Stimulated activated effector memory CD8-positive, alpha-beta T cell treated with anti-CD3 and anti-CD28 coated beads, Interleukin-12 subunit alpha, Interleukin-12 subunit beta, amount 100 ng/mL, for 72 hours (primary cell): ENCODE results near the gene TLR8.
A peak's percentile ranks its signal among the peaks of the same experiment; 100 is the strongest.

Experiments
- ATAC-seq: fragments of 150-1000 bp; cut with Tn5 transposase; 2 replicates; pipeline ENCODE4 v1.10.0; 2021
- DNase-seq, 2 donors: peaks; one replicate each; pipeline ENCODE4 v3.0.0; 2021 to 2022; ENCODE audit warnings: low spot score in 2 of 2
- H3K27ac Mint-ChIP-seq: one replicate; pipeline ENCODE4 v1.8.0; 2022; ENCODE audit warnings: mild to moderate bottlenecking, mixed read lengths
- H3K36me3 Mint-ChIP-seq: one replicate; pipeline ENCODE4 v1.8.0; 2022; ENCODE audit warnings: mild to moderate bottlenecking, mixed read lengths
- H3K4me1 Mint-ChIP-seq: one replicate; pipeline ENCODE4 v1.8.0; 2022; ENCODE audit warnings: mixed read lengths
- H3K4me3 Mint-ChIP-seq: one replicate; pipeline ENCODE4 v1.8.0; 2022; ENCODE audit warnings: mild to moderate bottlenecking, mixed read lengths
- H3K9me3 Mint-ChIP-seq: one replicate; pipeline ENCODE4 v1.8.0; 2022; ENCODE audit warnings: mixed read lengths

Gene TLR8

DNA sequence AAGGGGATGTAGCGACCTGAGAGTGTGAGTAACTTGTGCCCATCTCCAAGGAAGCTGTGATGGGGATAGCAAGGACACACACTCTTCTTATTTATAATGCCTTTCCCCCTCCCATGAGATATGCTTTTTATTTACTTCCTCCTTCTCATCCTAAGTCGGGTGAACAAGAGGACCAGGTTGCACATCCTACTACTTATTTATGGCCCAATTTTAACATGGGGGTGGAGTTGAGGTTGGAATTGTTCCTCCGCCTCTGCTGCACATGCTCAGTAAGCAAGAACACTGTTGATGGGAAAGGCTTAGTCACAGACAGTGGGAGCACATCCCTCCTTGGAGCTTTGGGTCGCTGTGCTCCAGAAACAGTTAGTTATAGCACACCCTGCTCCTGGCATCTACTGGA lies 15.2 kb upstream of the TLR8 start:
- Mint-ChIP-seq H3K4me1 (peaks cover 9% of the 10 kb centered on the region), H3K36me3 (no peaks in the 10 kb centered on the region)

DNA sequence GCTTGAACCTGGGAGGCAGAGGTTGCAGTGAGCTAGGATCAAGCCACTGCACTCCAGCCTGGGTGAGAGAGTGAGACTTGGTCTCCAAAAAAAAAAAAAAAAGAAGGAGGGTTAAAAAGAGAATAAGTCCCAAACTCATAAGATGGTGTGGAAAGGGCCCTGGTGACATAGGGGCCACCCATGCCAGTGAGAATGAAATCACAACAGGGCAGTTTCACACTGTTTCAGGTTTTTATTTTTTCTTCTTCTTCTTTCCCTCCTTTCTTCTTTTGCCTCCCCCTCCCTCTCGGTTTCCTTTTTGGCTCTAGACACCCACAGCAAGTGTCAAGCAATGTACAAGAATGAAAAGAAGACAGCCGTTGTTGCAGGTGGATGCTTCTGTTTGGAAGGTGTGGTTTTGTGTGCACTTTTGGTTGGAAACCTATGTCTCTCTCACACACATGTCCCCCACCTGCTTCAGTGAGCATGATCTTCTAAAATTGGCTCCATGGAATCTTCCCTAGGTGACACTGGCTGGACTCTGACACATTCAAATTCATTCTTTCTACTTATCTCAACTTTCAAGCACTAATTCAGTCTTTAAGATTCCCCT lies 14.4 kb upstream of the TLR8 start:
- ATAC-seq (no peak), DNase-seq (no peak)
- Mint-ChIP-seq H3K4me1 (peaks cover 9% of the 10 kb centered on the region), H3K9me3 (no peaks in the 10 kb centered on the region), H3K4me3 (no peak overlapping the region), H3K27ac (no peak overlapping the region), H3K36me3 (no peaks in the 10 kb centered on the region)

More for the DNA sequence above, 15.2 kb upstream of the TLR8 start:
- ATAC-seq: no peak
- Mint-ChIP-seq H3K4me3 (no peak overlapping the region), H3K9me3 (no peaks in the 10 kb centered on the region), H3K27ac (no peak overlapping the region)
- DNase-seq: no peak

DNA sequence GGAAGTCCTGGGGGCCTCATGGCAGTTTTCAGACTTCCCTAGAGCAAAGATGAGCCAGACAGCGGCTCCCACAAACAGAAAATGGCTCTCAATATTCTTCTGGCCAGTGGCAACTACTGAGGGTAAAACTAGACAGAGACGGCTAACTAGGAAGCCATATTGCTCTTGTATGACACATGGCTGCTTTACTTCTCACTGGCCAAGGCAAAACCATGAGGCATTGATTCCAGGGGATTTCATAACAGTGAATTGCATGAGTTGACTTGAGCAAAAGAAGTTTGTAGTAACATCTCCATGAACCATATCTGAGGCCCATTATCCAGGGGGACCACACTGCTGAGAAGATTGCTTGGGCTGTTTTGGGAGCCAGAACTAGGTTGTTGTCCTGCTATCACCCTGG lies 13.7 kb upstream of the TLR8 start:
- ATAC-seq (no peak), DNase-seq (no peak)
- Mint-ChIP-seq H3K9me3 (no peaks in the 10 kb centered on the region), H3K36me3 (no peaks in the 10 kb centered on the region), H3K27ac (no peak overlapping the region), H3K4me1 (peaks cover 9% of the 10 kb centered on the region), H3K4me3 (no peak overlapping the region)

DNA sequence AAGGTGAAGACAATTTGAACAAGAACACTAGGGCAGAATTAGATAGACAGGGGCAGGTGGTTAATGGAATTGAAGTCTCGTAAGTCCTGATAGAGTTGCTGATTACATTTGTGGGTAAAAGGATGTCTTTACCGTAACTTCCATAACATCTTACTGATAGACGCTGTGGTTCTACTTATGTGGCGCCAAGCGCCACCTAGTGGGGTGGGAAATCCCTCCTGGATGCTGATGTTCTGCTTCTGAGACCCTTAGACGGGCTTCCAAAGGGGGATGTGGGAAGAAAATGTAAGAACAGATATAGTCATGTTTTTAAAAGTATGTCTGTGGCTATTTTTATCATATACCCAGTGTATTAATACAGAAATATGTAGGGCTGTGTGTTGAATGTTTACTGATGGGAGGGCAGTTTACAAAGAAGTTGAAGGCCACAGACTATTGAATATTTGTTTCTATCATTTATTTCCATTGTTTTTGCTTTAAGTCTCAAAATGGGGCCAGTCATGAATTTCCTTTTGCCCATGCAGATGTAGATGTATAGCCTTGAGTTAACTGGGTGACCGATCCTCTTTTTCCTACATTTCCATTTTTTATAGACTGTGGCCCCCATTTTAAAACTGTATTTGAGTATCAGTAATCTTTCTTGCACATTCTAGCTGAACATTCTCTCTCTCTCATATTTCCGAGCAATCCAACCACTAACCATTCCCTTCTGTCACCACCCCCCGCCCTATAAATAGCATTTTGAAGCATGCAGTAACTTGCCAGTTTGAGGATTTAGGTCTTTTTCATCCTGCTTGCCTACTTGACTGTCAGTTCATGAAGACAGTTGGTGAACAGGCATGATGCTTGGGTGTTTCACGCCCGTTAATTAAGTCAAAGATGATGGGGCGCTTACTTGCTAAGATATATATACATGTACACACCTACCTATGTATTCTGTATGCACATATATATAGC lies 12.1 kb upstream of the TLR8 start:
- H3K4me3 Mint-ChIP-seq: no peak overlapping the region
- ATAC-seq: peak; percentile 42
- peak in 1 of 2 donors; percentile 51 for DNase-seq

DNA sequence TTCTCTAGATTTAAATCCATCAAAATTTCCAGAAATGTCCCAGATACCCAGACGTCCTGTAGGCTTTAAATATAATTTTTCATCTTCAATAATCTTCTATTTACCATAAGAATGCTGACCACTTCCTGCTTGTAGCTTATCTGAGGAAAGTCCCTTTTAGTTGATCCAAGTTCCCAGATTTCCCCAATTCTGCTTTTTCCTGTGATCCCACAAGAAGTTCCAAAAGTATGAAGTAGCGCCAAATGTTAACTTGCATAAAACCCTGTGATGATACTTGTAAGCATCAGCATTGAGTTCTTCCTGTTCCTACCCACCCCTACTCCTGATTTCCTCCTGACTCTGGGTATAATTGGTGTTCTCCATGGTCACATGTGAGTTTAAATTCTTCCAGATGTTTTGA lies 10.6 kb upstream of the TLR8 start:
- Mint-ChIP-seq H3K4me3 (no peak overlapping the region), H3K27ac (no peak overlapping the region), H3K4me1 (peaks cover 5% of the 10 kb centered on the region), H3K36me3 (no peaks in the 10 kb centered on the region), H3K9me3 (no peaks in the 10 kb centered on the region)
- ATAC-seq (no peak), DNase-seq (no peak)

More for the DNA sequence above, 12.1 kb upstream of the TLR8 start:
- Mint-ChIP-seq H3K27ac (no peak overlapping the region), H3K4me1 (peaks cover 9% of the 10 kb centered on the region), H3K36me3 (no peaks in the 10 kb centered on the region), H3K9me3 (no peaks in the 10 kb centered on the region)

DNA sequence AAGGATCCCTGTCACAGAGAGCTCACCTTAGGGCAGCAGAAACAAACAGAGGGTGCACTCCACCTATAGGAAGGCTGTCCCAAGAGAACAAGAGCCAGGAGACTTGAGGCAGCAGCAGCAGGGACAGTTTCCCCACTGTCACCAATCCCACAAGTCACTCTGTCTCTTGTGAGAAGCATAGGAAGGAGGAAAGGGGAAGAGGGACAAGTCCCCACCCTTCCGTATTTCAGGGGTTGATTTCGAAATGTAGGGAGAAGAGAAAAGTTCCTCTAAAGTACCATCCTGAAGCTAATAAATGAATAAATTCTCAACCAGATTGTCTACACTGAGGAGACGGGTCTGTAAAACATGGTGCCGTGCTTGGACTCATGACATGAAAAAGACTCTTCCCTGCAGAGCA lies 9.5 kb upstream of the TLR8 start:
- Mint-ChIP-seq H3K4me3 (no peak overlapping the region), H3K27ac (no peak overlapping the region), H3K4me1 (peaks cover 6% of the 10 kb centered on the region), H3K36me3 (no peaks in the 10 kb centered on the region), H3K9me3 (no peaks in the 10 kb centered on the region)
- no peak for DNase-seq
- no peak for ATAC-seq

DNA sequence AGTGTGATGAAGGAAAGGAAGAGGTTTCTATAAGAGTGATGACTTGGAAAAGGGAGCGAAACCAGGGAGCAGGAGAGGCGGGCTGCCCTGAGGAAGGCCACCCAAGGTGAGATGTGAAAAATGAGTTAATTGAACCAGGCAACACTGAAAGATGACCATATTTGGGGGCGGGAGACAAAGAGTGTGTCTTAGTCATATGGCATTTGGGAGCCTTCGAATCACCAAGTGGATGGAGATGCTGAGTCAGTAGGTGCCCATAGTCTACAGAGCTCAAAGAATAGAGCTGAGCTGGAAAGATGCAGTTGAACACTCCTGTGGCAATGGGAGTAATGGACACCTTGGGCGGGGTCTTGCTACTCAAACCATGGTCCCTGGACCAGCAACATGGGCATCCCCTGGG lies 8.3 kb upstream of the TLR8 start:
- DNase-seq (no peak), ATAC-seq (peak; percentile 74)
- H3K9me3 Mint-ChIP-seq: no peaks in the 10 kb centered on the region
- no peaks in the 10 kb centered on the region for H3K36me3 Mint-ChIP-seq
- H3K4me1 Mint-ChIP-seq: peaks cover 8% of the 10 kb centered on the region
- H3K27ac Mint-ChIP-seq: no peak overlapping the region
- H3K4me3 Mint-ChIP-seq: no peak overlapping the region

DNA sequence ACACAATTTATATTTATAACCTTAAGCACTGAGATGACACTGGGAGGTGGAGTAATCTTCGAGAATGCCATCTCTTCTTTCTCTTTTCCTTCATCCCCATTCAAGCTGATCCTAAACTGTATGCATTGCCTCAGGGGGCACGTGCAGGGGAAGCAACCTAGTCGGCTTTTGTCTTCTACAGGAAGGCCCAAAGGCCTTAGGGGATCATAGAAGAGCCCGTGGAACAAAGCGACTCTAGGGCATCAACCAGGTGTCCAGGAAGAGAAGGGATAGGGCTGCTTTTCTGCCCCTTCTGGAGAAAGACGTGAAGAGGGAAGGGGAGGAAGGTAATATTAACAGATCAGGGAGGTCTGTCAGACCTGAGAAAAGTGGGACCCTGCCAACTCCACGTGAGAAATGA lies 6.9 kb upstream of the TLR8 start:
- no peaks in the 10 kb centered on the region for H3K36me3 Mint-ChIP-seq
- no peak overlapping the region for H3K4me3 Mint-ChIP-seq
- ATAC-seq (no peak), DNase-seq (no peak)
- H3K4me1 Mint-ChIP-seq: peaks cover 8% of the 10 kb centered on the region
- no peaks in the 10 kb centered on the region for H3K9me3 Mint-ChIP-seq
- H3K27ac Mint-ChIP-seq: no peak overlapping the region

DNA sequence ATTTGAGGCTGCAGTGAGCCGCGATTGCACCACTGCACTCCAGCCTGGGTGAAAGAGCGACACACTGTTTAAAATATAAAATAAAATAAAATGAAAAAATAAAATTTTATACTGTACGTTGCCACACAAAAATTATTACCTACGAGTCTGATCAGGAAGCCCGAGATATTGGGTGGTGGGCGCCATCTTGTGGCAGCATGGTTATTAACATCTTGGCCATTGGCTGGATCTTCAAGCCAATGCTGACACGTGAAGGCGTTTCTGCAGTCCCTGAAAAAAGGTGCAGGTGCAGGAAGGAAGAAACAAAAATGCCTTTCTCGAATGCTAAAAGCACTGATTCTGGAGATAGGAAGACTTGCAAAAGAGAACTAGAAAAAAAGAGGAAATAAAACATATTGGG lies 4.9 kb upstream of the TLR8 start:
- Mint-ChIP-seq H3K4me3 (no peak overlapping the region), H3K27ac (no peak overlapping the region), H3K9me3 (no peaks in the 10 kb centered on the region), H3K4me1 (peaks cover 8% of the 10 kb centered on the region), H3K36me3 (no peaks in the 10 kb centered on the region)
- ATAC-seq (no peak), DNase-seq (peak; percentile 36 to 74)

DNA sequence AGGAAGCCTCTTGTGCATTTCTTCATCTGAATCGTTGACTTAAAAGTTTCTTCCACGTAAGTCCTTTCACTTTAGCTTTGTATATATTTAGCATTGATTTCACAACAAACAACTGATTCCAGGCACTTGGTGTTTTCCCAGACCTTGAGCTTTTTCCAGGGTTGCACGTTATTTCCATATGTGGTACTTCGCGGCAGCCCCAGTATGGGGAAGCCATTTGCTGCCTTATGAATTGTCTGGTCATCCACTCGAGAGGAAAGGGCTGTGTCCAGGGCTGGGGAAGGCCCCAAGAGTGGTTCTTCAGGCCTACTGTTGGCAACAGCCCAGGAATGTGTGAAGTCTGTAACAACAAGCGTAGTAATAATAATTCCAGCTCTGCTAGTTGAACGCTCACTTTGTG lies 2.8 kb upstream of the TLR8 start:
- Mint-ChIP-seq H3K36me3 (no peaks in the 10 kb centered on the region), H3K27ac (no peak overlapping the region), H3K4me1 (peaks cover 8% of the 10 kb centered on the region), H3K4me3 (no peak overlapping the region), H3K9me3 (no peaks in the 10 kb centered on the region)
- ATAC-seq: no peak
- DNase-seq: no peak

DNA sequence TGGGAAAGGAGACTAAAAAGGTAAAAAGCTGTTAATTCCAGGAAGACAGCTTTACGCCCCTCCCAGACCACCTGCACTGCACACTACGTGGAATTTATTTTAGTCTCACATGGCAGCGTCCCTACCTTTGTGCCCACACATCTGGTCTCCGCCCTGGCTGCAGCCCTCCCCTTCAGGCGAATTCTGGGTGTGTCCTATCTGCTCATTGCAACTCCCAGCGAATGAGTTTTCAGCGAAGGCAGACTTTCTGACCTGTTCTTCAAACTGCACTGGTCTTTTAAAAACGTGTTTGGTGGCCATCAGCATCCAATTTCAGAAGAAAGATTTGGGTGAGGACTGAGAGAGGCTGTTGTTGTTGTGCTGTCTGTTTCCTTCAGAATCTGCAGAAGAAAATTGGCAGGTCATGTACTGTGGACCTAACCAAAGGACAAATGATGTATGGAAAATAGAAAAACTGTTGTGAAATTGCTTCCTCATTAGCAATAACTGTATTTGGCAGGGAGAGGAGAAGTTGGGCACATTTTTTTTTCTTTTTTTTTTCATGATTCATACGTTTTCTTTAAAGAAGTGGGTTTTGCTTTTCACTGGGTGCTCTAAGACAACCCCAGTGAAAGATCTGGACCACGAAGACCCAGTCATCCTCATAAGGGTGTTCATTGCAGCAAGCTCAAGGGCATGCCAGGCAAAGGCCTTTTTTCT lies 4.2 kb downstream of the TLR8 start:
- DNase-seq (no peak), ATAC-seq (peak; percentile 61)
- Mint-ChIP-seq H3K27ac (no peak overlapping the region), H3K9me3 (no peaks in the 10 kb centered on the region), H3K4me3 (no peak overlapping the region), H3K4me1 (peaks cover 9% of the 10 kb centered on the region), H3K36me3 (no peaks in the 10 kb centered on the region)

DNA sequence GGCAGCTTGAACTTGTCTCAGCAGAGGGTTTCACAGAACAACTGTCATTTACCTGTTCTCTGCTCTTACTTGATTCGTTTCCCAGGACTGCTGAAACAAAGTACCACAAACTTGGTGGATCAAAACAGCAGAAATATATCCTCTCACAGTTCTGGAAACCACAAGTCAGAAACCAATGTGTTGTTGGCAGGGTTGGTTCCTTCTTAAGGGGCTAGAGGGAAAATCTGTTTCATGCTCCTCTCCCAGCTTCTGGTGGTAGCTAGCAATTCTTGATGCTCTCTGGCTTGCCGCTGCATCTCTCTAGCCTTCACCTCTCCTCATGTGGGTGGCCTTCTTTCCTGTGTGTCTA lies 4.7 kb downstream of the TLR8 start:
- Mint-ChIP-seq H3K4me1 (peaks cover 9% of the 10 kb centered on the region), H3K9me3 (no peaks in the 10 kb centered on the region), H3K36me3 (no peaks in the 10 kb centered on the region), H3K27ac (no peak overlapping the region), H3K4me3 (no peak overlapping the region)
- DNase-seq (no peak), ATAC-seq (no peak)

DNA sequence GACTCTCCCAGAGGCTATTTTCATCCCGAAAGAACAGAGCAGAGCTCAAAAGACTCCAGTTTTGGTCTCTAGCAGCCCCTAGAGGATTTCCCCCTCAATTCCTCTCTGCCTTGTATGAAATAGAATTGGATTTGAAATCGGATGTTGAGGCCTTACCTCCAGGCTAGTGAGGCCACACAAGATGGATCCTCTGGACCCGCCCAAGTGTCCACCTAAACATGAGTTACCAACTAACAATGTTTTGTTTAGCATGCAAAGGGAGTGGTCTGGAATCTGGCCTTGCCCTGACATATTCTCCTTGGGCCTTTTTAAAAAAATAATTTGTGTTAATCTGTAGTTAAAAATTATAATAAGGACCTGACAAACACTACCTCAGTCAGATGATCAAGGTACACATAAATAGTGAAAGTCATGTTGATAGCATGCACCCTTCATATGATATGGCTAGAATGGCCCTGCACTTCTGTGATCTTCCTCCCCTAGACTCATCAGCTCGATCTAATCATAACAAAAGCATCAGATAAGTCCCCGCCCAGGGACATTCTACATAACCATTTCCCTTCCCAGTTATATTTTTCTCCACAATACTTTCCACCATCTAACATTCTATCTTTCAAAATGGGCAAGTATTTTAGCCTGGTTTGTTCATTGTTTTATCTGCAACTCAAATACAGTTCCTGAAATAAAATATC lies 6.5 kb downstream of the TLR8 start:
- no peak for DNase-seq
- Mint-ChIP-seq H3K9me3 (no peaks in the 10 kb centered on the region), H3K36me3 (no peaks in the 10 kb centered on the region), H3K27ac (no peak overlapping the region), H3K4me1 (peaks cover 9% of the 10 kb centered on the region), H3K4me3 (no peak overlapping the region)
- no peak for ATAC-seq

DNA sequence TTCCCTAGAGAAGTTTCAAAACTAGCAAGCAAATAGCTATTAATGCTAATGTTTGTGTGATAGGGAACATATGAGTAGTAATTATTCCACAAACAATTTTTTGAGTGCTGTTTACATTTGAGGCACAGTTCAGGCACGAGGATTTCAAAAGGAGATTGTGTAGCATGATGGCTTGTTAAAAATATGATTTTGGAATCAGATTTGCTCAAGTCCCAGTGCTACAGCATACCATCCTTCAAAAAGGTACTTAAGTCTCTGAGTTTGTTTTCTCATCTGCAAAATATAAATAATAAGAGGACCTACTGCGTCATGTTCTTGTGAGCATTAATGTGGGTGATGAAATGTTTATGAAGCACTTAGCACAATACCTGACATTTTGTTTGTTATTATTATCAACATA lies 11.3 kb downstream of the TLR8 start:
- no peak for DNase-seq
- no peak overlapping the region for H3K27ac Mint-ChIP-seq
- no peaks in the 10 kb centered on the region for H3K9me3 Mint-ChIP-seq
- H3K4me1 Mint-ChIP-seq: no peaks in the 10 kb centered on the region
- H3K4me3 Mint-ChIP-seq: no peak overlapping the region
- ATAC-seq: no peak
- H3K36me3 Mint-ChIP-seq: no peaks in the 10 kb centered on the region

DNA sequence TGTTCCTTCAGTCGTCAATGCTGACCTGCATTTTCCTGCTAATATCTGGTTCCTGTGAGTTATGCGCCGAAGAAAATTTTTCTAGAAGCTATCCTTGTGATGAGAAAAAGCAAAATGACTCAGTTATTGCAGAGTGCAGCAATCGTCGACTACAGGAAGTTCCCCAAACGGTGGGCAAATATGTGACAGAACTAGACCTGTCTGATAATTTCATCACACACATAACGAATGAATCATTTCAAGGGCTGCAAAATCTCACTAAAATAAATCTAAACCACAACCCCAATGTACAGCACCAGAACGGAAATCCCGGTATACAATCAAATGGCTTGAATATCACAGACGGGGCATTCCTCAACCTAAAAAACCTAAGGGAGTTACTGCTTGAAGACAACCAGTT lies 12.6 kb downstream of the TLR8 start:
- peak; percentile 96 for ATAC-seq
- DNase-seq: no peak
- no peaks in the 10 kb centered on the region for H3K9me3 Mint-ChIP-seq
- H3K4me1 Mint-ChIP-seq: no peaks in the 10 kb centered on the region
- H3K27ac Mint-ChIP-seq: no peak overlapping the region
- H3K36me3 Mint-ChIP-seq: no peaks in the 10 kb centered on the region
- peak overlapping the region; percentile 29 for H3K4me3 Mint-ChIP-seq
